Measurements from ENCODE around the gene CDC26.

The CDC26 gene

DNA sequence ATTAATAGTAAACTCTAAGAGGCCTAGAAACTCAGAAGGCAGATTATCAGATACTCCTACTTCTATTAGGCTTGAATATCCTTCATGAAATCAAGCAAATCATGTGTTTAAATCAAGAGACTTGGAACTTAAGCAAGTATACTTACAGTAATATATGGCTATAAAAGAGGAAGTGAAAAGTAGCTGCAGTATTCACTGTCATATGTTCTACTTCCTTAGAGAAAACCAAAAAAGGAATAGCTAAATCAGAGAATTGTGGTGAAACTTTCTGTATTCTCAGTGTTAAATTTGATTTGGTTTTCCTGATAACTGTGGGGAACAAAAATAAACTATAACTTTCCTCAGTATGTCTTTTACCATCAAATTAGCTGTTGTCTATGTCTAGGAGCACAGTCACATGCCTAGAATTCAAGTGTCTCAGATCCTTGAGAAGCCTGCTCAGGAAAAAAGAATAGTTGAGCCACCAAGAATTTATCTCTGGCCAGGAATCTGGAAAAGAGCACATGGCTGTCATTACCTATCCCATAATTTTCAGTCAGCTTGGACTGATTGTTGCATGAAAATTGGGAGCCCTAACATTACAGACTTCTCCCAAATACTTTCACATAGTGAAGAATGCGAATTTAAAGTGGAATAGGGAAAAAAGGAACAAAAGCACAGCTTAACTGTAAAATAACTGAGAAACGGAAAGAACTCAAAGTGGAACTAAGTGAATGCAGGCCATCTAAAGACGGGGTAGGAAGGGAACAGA, 56.0 kb downstream of the CDC26 start:
- TF ChIP-seq TCF12 (IDR thresholded peaks at IDR 0.05; ENCODE audit: low read depth) = no peak
- no peak for TF ChIP-seq CEBPB (IDR thresholded peaks at IDR 0.05)
- TF ChIP-seq, protein P1, sequence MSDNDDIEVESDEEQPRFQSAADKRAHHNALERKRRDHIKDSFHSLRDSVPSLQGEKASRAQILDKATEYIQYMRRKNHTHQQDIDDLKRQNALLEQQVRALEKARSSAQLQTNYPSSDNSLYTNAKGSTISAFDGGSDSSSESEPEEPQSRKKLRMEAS (IDR thresholded peaks at IDR 0.05) = no peak
- TF ChIP-seq FOXM1 (IDR thresholded peaks at IDR 0.05; ENCODE audit: borderline replicate concordance, low read depth) = no peak
- TF ChIP-seq NFIC (IDR thresholded peaks at IDR 0.05) = no peak
- no peak for TF ChIP-seq CREB1 (IDR thresholded peaks at IDR 0.05; ENCODE audit: low read depth)
- TF ChIP-seq, protein P2, sequence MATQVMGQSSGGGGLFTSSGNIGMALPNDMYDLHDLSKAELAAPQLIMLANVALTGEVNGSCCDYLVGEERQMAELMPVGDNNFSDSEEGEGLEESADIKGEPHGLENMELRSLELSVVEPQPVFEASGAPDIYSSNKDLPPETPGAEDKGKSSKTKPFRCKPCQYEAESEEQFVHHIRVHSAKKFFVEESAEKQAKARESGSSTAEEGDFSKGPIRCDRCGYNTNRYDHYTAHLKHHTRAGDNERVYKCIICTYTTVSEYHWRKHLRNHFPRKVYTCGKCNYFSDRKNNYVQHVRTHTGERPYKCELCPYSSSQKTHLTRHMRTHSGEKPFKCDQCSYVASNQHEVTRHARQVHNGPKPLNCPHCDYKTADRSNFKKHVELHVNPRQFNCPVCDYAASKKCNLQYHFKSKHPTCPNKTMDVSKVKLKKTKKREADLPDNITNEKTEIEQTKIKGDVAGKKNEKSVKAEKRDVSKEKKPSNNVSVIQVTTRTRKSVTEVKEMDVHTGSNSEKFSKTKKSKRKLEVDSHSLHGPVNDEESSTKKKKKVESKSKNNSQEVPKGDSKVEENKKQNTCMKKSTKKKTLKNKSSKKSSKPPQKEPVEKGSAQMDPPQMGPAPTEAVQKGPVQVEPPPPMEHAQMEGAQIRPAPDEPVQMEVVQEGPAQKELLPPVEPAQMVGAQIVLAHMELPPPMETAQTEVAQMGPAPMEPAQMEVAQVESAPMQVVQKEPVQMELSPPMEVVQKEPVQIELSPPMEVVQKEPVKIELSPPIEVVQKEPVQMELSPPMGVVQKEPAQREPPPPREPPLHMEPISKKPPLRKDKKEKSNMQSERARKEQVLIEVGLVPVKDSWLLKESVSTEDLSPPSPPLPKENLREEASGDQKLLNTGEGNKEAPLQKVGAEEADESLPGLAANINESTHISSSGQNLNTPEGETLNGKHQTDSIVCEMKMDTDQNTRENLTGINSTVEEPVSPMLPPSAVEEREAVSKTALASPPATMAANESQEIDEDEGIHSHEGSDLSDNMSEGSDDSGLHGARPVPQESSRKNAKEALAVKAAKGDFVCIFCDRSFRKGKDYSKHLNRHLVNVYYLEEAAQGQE (IDR thresholded peaks at IDR 0.05; ENCODE audit: low read depth) = no peak
- TF ChIP-seq TEAD4 (IDR thresholded peaks at IDR 0.05) = no peak
- TF ChIP-seq ZBTB7A (IDR thresholded peaks at IDR 0.05; ENCODE audit: low read depth) = no peak

Measured in Ishikawa (cell line).